ENCODE measurements around the gene RPH3AL. TPM values are rescaled to one million over a fixed set of nuclear protein-coding genes. Genes with fewer than 3 reads are reported as not detected.

Gene RPH3AL
- total and polyA plus RNA-seq, 2 of the 8 experiments (the other 6 are each of a cell fraction or from before 2014, with no cell fraction given) = 5.6 to 5.8 TPM

- Histone ChIP-seq H4K20me1 (replicated peaks in 1 of 2; ENCODE audit: control insufficient read depth in 1 of 2, insufficient read depth in 2 of 2, low read length in 2 of 2) (no peaks in the 10 kb centered on the region), H4K5ac (ENCODE audit: insufficient read length, low read depth, low read length) (no peak overlapping the region), H3K4ac (replicated peaks; ENCODE audit: insufficient read length, low read depth, low read length) (no peak overlapping the region), H3K36me3 (ENCODE audit: control insufficient read depth in 2 of 4, insufficient read depth in 4 of 4, low read length in 3 of 4) (no peaks in the 10 kb centered on the region), H3K4me1 (replicated peaks in 1 of 4; ENCODE audit: control insufficient read depth in 3 of 4, insufficient read depth in 4 of 4, low read length in 3 of 4) (no peaks in the 10 kb centered on the region), H2BK15ac (ENCODE audit: low read length) (no peak overlapping the region), H3K9me3 (ENCODE audit: insufficient read depth in 2 of 2, low read depth in 1 of 2, low read length in 1 of 2) (no peaks in the 10 kb centered on the region), H3K23me2 (ENCODE audit: low read depth, low read length) (no peaks in the 10 kb centered on the region), H2AK5ac (ENCODE audit: low read depth, low read length) (no peak overlapping the region), H3K79me2 (ENCODE audit: control insufficient read depth in 1 of 2, insufficient read depth in 2 of 2, low read length in 2 of 2) (no peaks in the 10 kb centered on the region), H3K4me2 (ENCODE audit: insufficient read depth in 1 of 2, low read depth in 2 of 2, low read length in 2 of 2) (no peak overlapping the region), H3K4me3 (ENCODE audit: extremely low read depth in 1 of 4, insufficient read depth in 2 of 4, low read depth in 3 of 4, low read length in 4 of 4) (no peak overlapping the region), H2BK12ac (ENCODE audit: low read depth, low read length) (no peak overlapping the region), H3K9ac (replicated peaks in 1 of 4; ENCODE audit: extremely low read depth in 1 of 4, low read depth in 3 of 4, low read length in 3 of 4) (no peak overlapping the region), H3K56ac (replicated peaks; ENCODE audit: insufficient read length, low read depth, low read length) (no peak overlapping the region), H2BK5ac (ENCODE audit: low read depth, low read length) (no peak overlapping the region), H3K27ac (ENCODE audit: low read depth, low read length) (no peak overlapping the region), H3K23ac (ENCODE audit: insufficient read length) (no peak overlapping the region), H4K8ac (ENCODE audit: extremely low read depth, insufficient read depth, low read length) (no peak overlapping the region), H2BK120ac (replicated peaks; ENCODE audit: low read depth, low read length) (no peak overlapping the region), H3K79me1 (ENCODE audit: low read depth, low read length) (no peaks in the 10 kb centered on the region), H2BK20ac (ENCODE audit: low read length) (no peak overlapping the region), H2AFZ (ENCODE audit: low read length) (no peak overlapping the region), H3K14ac (ENCODE audit: insufficient read length) (no peak overlapping the region), H4K91ac (replicated peaks; ENCODE audit: insufficient read length, low read length) (no peak overlapping the region), H3K27me3 (replicated peaks in 1 of 4; ENCODE audit: control insufficient read depth in 3 of 4, extremely low read depth in 1 of 4, insufficient read depth in 3 of 4, low read length in 3 of 4) (no peaks in the 10 kb centered on the region), H3K18ac (ENCODE audit: extremely low read depth, low read length) (no peak overlapping the region; the same call in 1 of the 2 replicates)
- FAIRE-seq (no peak), DNase-seq (ENCODE audit: low read depth in 1 of 2, low spot score in 2 of 2) (peak in 1 of 2 experiments; percentile 42)
- ChIA-PET CTCF (ENCODE audit: partially characterized antibody) (interaction anchor here (0.9 kb wide), 1 partner anchor 101 kb away, joined by 3 read pairs; no protein-coding TSS in a partner anchor), POLR2A (ENCODE audit: partially characterized antibody) (no interaction called here)
- WGBS, 2 experiments (ENCODE audit: extremely low coverage in 1 of 2, insufficient coverage in 1 of 2, insufficient read length in 1 of 2, insufficient replicate concordance in 2 of 2, low coverage in 1 of 2, low lambda C conversion rate in 2 of 2, missing lambda C conversion rate in 1 of 2) = 80% methylated on average over 25 of the region's 28 CpGs; no CpG with 5 or more reads in 1 of the 2 experiments
- TF ChIP-seq ZNF274 (IDR thresholded peaks at IDR 0.05; ENCODE audit: borderline replicate concordance, extremely low read depth, low read length) = no peak
- no peak for TF ChIP-seq POLR2A (IDR thresholded peaks at IDR 0.05; ENCODE audit: control extremely low read depth in 1 of 2, low read depth in 2 of 2, low read length in 2 of 2)
- no peak for TF ChIP-seq TBP (IDR thresholded peaks at IDR 0.05; ENCODE audit: low read depth, low read length)
- no peak for TF ChIP-seq CBX5 (IDR thresholded peaks at IDR 0.05; ENCODE audit: low read depth, low read length)
- TF ChIP-seq SIRT6 (IDR thresholded peaks at IDR 0.05; ENCODE audit: low read length) = no peak
- no peak for TF ChIP-seq JUND (IDR thresholded peaks at IDR 0.05; ENCODE audit: low read length)
- no peak for TF ChIP-seq USF2 (IDR thresholded peaks at IDR 0.05; ENCODE audit: low read length)
- TF ChIP-seq TCF12 (IDR thresholded peaks at IDR 0.05; ENCODE audit: low read depth, low read length) = no peak
- TF ChIP-seq PHF8 (conservative IDR thresholded peaks at IDR 0.05; ENCODE audit: low read depth, low read length) = no peak
- no peak for TF ChIP-seq SP1 (IDR thresholded peaks at IDR 0.05; ENCODE audit: low read depth, low read length)
- no peak for TF ChIP-seq BACH1 (IDR thresholded peaks at IDR 0.05; ENCODE audit: low read length)
- no peak for TF ChIP-seq TAF1 (IDR thresholded peaks at IDR 0.05; ENCODE audit: low read depth, low read length)
- no peak for TF ChIP-seq GABPA (IDR thresholded peaks at IDR 0.05; ENCODE audit: borderline replicate concordance, insufficient read depth, low read length)
- no peak for TF ChIP-seq CHD2 (IDR thresholded peaks at IDR 0.05; ENCODE audit: low read length)
These were observed 78.4 kb downstream of the RPH3AL start for GRCh38 chr17:273981-274832.

Measured in H1 (cell line).